Keratinocyte (primary cell): ENCODE results near the gene CCIN. TPM values are rescaled to one million over a fixed set of nuclear protein-coding genes. Genes with fewer than 3 reads are reported as not detected.

Experiments used
- DNase-seq: peaks from one replicate; pipeline ENCODE4 v3.0.0-alpha.2; 2011; ENCODE audit warnings: low read depth, missing footprints, low spot score
- FAIRE-seq: peaks from 2 replicates; lab custom pipeline; 2011; peaks lifted over from hg19 to GRCh38; lab: Jason Lieb, UNC
- H2AFZ ChIP-seq: 2 replicates; pipeline ENCODE4 v1.6.0; 2012; ENCODE audit warnings: low read length, control low read depth, inconsistent platforms; ENCODE audit not compliant: control insufficient read depth
- H3K27ac ChIP-seq: 2 replicates; pipeline ENCODE4 v1.5.1; 2011; ENCODE audit warnings: low read length; ENCODE audit not compliant: control insufficient read depth, insufficient read depth
- H3K27me3 ChIP-seq: 3 replicates; pipeline ENCODE4 v1.6.0; 2011; ENCODE audit warnings: low read length; ENCODE audit not compliant: control insufficient read depth, insufficient read depth; ENCODE audit errors: extremely low read depth
- H3K36me3 ChIP-seq, 2 experiments: 2 replicates in 1 of 2; 3 replicates in 1 of 2; pipeline ENCODE4 v1.5.1; 2011; ENCODE audit warnings: low read length in 2 of 2, mild to moderate bottlenecking in 1 of 2; ENCODE audit not compliant: control insufficient read depth in 2 of 2, insufficient read depth in 2 of 2; ENCODE audit errors: extremely low read depth in 1 of 2
- H3K4me1 ChIP-seq: 3 replicates; pipeline ENCODE4 v1.5.1; 2011; ENCODE audit warnings: low read length; ENCODE audit not compliant: control insufficient read depth, insufficient read depth; ENCODE audit errors: extremely low read depth
- H3K4me2 ChIP-seq: 3 replicates; pipeline ENCODE4 v1.6.0; 2011; ENCODE audit warnings: low read depth, low read length; ENCODE audit not compliant: control insufficient read depth, insufficient read depth; ENCODE audit errors: extremely low read depth
- H3K4me3 ChIP-seq, 3 experiments: fragments of 200-600 bp in 1 of 3; sonication (generic) in 1 of 3; 2 replicates in 2 of 3; 3 replicates in 1 of 3; pipeline ENCODE4 v1.5.1; 2011 to 2016; ENCODE audit warnings: low read length in 3 of 3, mild to moderate bottlenecking in 3 of 3, control low read depth in 2 of 3, inconsistent platforms in 1 of 3, low read depth in 1 of 3, mixed read lengths in 1 of 3, mixed run types in 1 of 3, moderate library complexity in 1 of 3; ENCODE audit not compliant: control insufficient read depth in 2 of 3, insufficient read depth in 2 of 3; ENCODE audit errors: extremely low read depth in 1 of 3
- H3K79me2 ChIP-seq: 2 replicates; pipeline ENCODE4 v1.6.0; 2012; ENCODE audit warnings: low read length; ENCODE audit not compliant: control insufficient read depth, insufficient read depth
- H3K9ac ChIP-seq: 3 replicates; pipeline ENCODE4 v1.6.0; 2011; ENCODE audit warnings: low read length; ENCODE audit not compliant: control insufficient read depth, insufficient read depth; ENCODE audit errors: extremely low read depth
- H3K9me1 ChIP-seq: 3 replicates; pipeline ENCODE4 v1.6.0; 2011; ENCODE audit warnings: low read length; ENCODE audit not compliant: control insufficient read depth, insufficient read depth; ENCODE audit errors: extremely low read depth
- H3K9me3 ChIP-seq: 2 replicates; pipeline ENCODE4 v1.5.1; 2012; ENCODE audit warnings: low read depth, low read length; ENCODE audit not compliant: control insufficient read depth
- H4K20me1 ChIP-seq: 3 replicates; pipeline ENCODE4 v1.6.0; 2011; ENCODE audit warnings: low read length; ENCODE audit not compliant: control insufficient read depth, insufficient read depth; ENCODE audit errors: extremely low read depth
- CTCF ChIP-seq, 3 experiments: IDR thresholded peaks in 1 of 3; conservative IDR thresholded peaks in 1 of 3; optimal IDR thresholded peaks in 1 of 3; 2 replicates in 2 of 3; 3 replicates in 1 of 3; pipeline versions ENCODE3 to v1.5.1; 2011; ENCODE audit warnings: low read length in 3 of 3, mild to moderate bottlenecking in 3 of 3, moderate library complexity in 2 of 3, control low read depth in 1 of 3, inconsistent platforms in 1 of 3; ENCODE audit not compliant: insufficient read depth in 2 of 3; ENCODE audit errors: extremely low read depth in 1 of 3
- EZH2 ChIP-seq: IDR thresholded peaks from one replicate; pipeline ENCODE4 v1.6.1; 2012; ENCODE audit warnings: inconsistent platforms, mild to moderate bottlenecking, low read length, moderate library complexity
- dilution Hi-C: fragments of 300-500 bp; cut with MboI; formaldehyde crosslinking; loops from one replicate; pipeline ENCODE4 v1.7.0; 2020; ENCODE audit warnings: low sequenced_read_pairs; ENCODE audit not compliant: extremely low pct_ligation_motif_present
- polyA plus RNA-seq, 5 experiments: library from polyadenylated mRNA; depleted of rRNA in 3 of 5; stranded (reverse) in 3 of 5; stranded (forward) in 1 of 5; unstranded in 1 of 5; fragments of >200 nt; gene quantifications; 1 replicate in 1 of 5; 2 replicates in 3 of 5; 3 replicates in 1 of 5; pipeline versions ENCODE4 v1.2.1 to v1.2.3, GENCODE V29; 2011 to 2012; ENCODE audit warnings: missing spikeins in 2 of 5, low read depth in 1 of 5, low replicate concordance in 1 of 5

Gene CCIN
- polyA plus RNA-seq, 1 donor (not counting 4 experiments of a cell fraction or from before 2014, with no cell fraction given) = not detected

GRCh38 chr9:36135741-36136271 lies 33.4 kb upstream of the CCIN start:
- Histone ChIP-seq H3K4me1 (peaks cover 12% of the 10 kb centered on the region), H3K9ac (peak overlapping the region; percentile 49), H3K27ac (no peak overlapping the region), H3K36me3 (no peaks in the 10 kb centered on the region), H3K9me1 (no peaks in the 10 kb centered on the region), H2AFZ (peak overlapping the region; percentile 41), H3K4me2 (peak overlapping the region; percentile 73), H4K20me1 (no peaks in the 10 kb centered on the region), H3K9me3 (no peaks in the 10 kb centered on the region), H3K4me3 (peak overlapping the region; percentile 43 to 72 (median 67)), H3K79me2 (no peaks in the 10 kb centered on the region), H3K27me3 (peaks cover 25% of the 10 kb centered on the region)
- no peak for DNase-seq
- dilution Hi-C loops = no loop called here
- TF ChIP-seq CTCF (optimal IDR thresholded peaks at IDR 0.05 in 1 of 3, IDR thresholded peaks at IDR 0.05 in 1 of 3, conservative IDR thresholded peaks at IDR 0.05 in 1 of 3; ENCODE audit: extremely low read depth in 1 of 3, insufficient read depth in 2 of 3, low read length in 3 of 3) = no peak
- TF ChIP-seq EZH2 = no peak
- no peak for FAIRE-seq

- FAIRE-seq (no peak), DNase-seq (no peak)
- no peaks in the 10 kb centered on the region for H3K9me1 ChIP-seq
- dilution Hi-C loops = no loop called here
- H3K27ac ChIP-seq = no peak within 1 kb of the TSS
- H3K79me2 ChIP-seq = no peaks in the 10 kb centered on the region
- peak within 1 kb of the TSS; percentile 49 for H3K9ac ChIP-seq
- peak within 1 kb of the TSS; percentile 64 for H2AFZ ChIP-seq
- H3K4me3 ChIP-seq = peak within 1 kb of the TSS; percentile 43 to 72 (median 67)
- no peaks in the 10 kb centered on the region for H3K36me3 ChIP-seq
- peak within 1 kb of the TSS; percentile 73 for H3K4me2 ChIP-seq
- no peak for TF ChIP-seq CTCF (optimal IDR thresholded peaks at IDR 0.05 in 1 of 3, IDR thresholded peaks at IDR 0.05 in 1 of 3, conservative IDR thresholded peaks at IDR 0.05 in 1 of 3; ENCODE audit: extremely low read depth in 1 of 3, insufficient read depth in 2 of 3, low read length in 3 of 3)
- no peak for TF ChIP-seq EZH2
- H3K27me3 ChIP-seq = peaks cover 25% of the 10 kb centered on the region
- H4K20me1 ChIP-seq = no peaks in the 10 kb centered on the region
- H3K9me3 ChIP-seq = no peaks in the 10 kb centered on the region
- peaks cover 12% of the 10 kb centered on the region for H3K4me1 ChIP-seq
Measured at GRCh38 chr9:36136272-36136893, 32.8 kb upstream of the CCIN start, which contains the start of gene GLIPR2. Gene GLIPR2 (plus strand): TSS chr9:36136733. CDS start chr9:36136779, 46 bp downstream.
